Urinary bladder (tissue), 4 donors: ENCODE results near the gene PVR. TPM values are rescaled to one million over a fixed set of nuclear protein-coding genes. Genes with fewer than 3 reads are reported as not detected.
A peak's percentile ranks its signal among the peaks of the same experiment; 100 is the strongest.

ENCODE experiments used
- DNase-seq: peaks from one replicate; pipeline ENCODE4 v3.0.0-alpha.2; 2015; ENCODE audit errors: extremely low spot score
- H3K27ac ChIP-seq: one replicate; pipeline ENCODE4 v1.5.1; 2013; ENCODE audit warnings: low read depth, mild to moderate bottlenecking, moderate library complexity
- H3K36me3 ChIP-seq: one replicate; pipeline ENCODE4 v1.6.1; 2013; ENCODE audit warnings: mild to moderate bottlenecking, moderate library complexity; ENCODE audit not compliant: insufficient read depth
- H3K4me1 ChIP-seq: one replicate; pipeline ENCODE4 v1.6.1; 2013; ENCODE audit warnings: mild to moderate bottlenecking, moderate library complexity; ENCODE audit not compliant: insufficient read depth
- H3K4me3 ChIP-seq: one replicate; pipeline ENCODE4 v1.5.1; 2013; ENCODE audit warnings: low read depth, low read length
- WGBS: extraction: QIAGEN DNeasy Blood & Tissue Kit; methylation state at CpG from one replicate; pipeline ENCODE4 v1.1.7; 2013; 5-methylcytosine and 5-hydroxymethylcytosine counted together
- polyA plus RNA-seq: library from polyadenylated mRNA; stranded (reverse); fragments of 200-250 nt; gene quantifications from one replicate; pipeline ENCODE4 v1.2.3, GENCODE V29; 2013
- total RNA-seq: library from RNA; depleted of rRNA; stranded (reverse); fragments of >200 nt; gene quantifications from one replicate; pipeline ENCODE4 v1.2.3, GENCODE V29; 2014
- donor health status: healthy with polysubstance abuse.
- donor health status: healthy.

The PVR gene
- total and polyA plus RNA-seq, 2 donors, result 19.3 to 21.3 TPM

DNA sequence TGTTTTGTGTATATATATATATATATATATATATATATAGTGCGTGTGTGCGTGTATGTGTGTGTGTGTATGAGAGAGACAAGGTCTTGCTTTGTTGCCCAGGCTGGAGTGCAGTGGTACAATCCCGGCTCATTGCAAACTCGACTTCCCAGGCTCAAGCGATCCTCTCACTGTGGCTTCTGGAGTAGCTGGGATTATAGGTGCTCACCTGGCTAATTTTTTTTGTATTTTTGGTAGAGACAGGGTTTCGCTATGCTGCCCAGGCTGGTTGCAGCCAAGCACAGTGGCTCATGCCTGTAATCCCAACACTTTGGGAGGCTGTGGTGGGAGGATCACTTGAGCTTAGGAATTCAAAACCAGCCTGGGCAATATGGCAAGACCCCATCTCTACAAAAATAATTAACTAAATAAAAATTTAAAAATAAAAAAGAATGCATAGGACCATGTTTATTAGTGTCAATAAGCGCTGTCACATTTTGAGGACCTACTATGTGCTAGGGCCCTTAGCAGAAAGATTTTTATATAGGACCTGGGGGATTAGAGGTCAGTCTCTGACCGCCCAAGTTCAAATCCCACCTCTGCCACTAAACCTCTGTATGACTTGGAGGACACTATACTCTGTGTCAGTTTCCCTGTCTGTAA lies 1.8 kb downstream of the PVR start:
- H3K36me3 ChIP-seq, result no peaks in the 10 kb centered on the region
- no peaks in the 10 kb centered on the region for H3K4me1 ChIP-seq
- no peak overlapping the region for H3K4me3 ChIP-seq
- no peak overlapping the region for H3K27ac ChIP-seq
- no peak for DNase-seq
- 85% methylated on average over 8 of the region's 8 CpGs for WGBS

DNA sequence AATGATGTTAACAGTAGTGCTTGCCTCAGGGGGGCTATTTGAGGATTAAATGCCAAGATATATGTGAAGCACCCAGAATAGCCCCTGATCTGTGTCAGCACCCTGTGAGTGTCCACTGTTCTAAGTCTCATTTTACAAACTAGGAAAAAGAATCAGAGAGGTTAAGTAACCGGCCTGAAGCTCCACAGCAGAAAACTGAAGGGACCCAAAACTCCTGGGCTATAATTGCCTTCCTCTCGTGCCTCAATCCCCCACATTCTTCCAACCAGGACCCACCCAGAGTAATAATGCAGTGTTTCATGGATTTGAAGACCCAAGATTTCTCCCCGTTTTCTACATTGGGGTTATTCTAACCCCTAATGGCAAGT lies 2.3 kb downstream of the PVR start:
- no peak overlapping the region for H3K27ac ChIP-seq
- DNase-seq, result no peak
- whole genome bisulfite sequencing, result 97% methylated on average over 3 of the region's 3 CpGs
- H3K36me3 ChIP-seq, result no peaks in the 10 kb centered on the region
- no peak overlapping the region for H3K4me3 ChIP-seq
- H3K4me1 ChIP-seq, result no peaks in the 10 kb centered on the region

DNA sequence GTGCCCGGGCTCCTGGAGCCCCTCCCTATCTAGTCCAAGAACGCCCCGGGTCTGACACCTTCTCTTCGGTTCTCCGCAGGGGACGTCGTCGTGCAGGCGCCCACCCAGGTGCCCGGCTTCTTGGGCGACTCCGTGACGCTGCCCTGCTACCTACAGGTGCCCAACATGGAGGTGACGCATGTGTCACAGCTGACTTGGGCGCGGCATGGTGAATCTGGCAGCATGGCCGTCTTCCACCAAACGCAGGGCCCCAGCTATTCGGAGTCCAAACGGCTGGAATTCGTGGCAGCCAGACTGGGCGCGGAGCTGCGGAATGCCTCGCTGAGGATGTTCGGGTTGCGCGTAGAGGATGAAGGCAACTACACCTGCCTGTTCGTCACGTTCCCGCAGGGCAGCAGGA lies 3.4 kb downstream of the PVR start:
- H3K27ac ChIP-seq, result no peak overlapping the region
- no peaks in the 10 kb centered on the region for H3K36me3 ChIP-seq
- 68% methylated on average over 31 of the region's 31 CpGs for WGBS
- no peak for DNase-seq
- no peak overlapping the region for H3K4me3 ChIP-seq
- no peaks in the 10 kb centered on the region for H3K4me1 ChIP-seq

DNA sequence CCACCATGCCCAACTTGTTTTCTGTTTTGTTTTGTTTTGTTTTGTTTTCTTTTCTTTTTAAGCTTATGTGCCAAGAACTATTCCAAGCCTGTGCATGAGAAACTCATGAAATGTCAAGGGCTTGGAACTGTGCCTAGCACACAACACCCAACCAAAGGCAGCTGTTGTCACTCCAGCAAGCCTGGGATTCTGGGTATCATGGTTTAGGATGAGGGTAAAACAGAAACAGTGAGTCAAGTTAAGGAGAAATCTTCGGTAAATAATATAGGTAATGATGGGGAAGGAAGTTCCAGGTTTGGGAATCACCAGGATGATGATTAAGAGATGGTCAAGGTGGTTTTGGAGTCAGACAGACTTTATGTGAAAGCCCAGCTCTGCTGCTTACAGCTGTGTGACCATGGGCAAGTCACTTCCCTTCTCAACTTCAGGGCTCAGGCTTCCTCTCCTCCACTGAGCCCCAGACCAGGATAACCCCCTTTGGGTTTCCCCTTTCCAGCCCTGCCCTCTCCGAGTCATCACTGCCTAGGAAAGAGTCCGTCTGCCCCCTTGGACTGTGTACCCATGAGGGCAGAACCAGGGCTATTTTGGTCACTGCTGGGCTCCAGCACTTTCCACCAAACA lies 5.0 kb downstream of the PVR start:
- 69% methylated on average over 3 of the region's 3 CpGs for WGBS

DNA sequence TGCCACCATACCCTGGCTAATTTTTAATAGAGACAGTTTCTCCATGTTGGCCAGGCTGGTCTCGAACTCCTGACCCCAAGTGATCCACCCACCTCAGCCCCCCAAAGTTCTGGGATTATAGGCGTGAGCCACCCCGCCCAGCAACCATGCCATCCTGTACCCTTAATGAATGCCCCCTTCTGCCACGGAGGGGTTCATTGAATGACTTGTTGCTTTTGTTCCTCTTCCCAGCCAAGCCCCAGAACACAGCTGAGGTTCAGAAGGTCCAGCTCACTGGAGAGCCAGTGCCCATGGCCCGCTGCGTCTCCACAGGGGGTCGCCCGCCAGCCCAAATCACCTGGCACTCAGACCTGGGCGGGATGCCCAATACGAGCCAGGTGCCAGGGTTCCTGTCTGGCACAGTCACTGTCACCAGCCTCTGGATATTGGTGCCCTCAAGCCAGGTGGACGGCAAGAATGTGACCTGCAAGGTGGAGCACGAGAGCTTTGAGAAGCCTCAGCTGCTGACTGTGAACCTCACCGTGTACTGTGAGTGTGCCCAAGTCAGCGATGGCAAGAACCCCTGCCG lies 6.0 kb downstream of the PVR start:
- WGBS, result 95% methylated on average over 15 of the region's 15 CpGs
- Histone ChIP-seq H3K4me3 (no peak overlapping the region), H3K36me3 (no peaks in the 10 kb centered on the region), H3K27ac (no peak overlapping the region), H3K4me1 (no peaks in the 10 kb centered on the region)
- no peak for DNase-seq

More for the DNA sequence above, 5.0 kb downstream of the PVR start:
- H3K4me1 ChIP-seq, result no peaks in the 10 kb centered on the region
- no peak overlapping the region for H3K4me3 ChIP-seq
- no peak for DNase-seq
- H3K27ac ChIP-seq, result no peak overlapping the region
- no peaks in the 10 kb centered on the region for H3K36me3 ChIP-seq

DNA sequence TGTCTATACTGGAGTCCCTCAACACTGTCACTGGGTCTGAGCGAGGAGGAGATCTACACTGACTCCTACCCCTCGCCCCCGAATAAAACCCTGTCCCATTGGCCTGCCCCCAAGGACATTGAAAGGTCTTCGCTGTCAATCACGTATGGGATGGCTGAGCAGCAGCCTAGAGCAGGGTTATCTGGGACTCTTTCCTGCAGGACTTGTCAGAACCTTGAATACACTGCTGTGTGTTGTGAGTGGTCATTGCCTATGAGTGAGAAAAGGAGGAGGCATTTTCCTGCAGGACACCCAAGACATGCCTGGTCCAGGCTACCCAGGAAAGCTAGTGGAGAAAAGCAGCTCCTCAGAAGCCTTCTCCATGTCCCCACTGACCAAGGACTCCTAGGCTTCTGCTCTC lies 9.6 kb downstream of the PVR start:
- 96% methylated on average over 5 of the region's 5 CpGs for WGBS
- Histone ChIP-seq H3K4me1 (no peaks in the 10 kb centered on the region), H3K27ac (no peak overlapping the region), H3K36me3 (no peaks in the 10 kb centered on the region), H3K4me3 (no peak overlapping the region)
- DNase-seq, result no peak

DNA sequence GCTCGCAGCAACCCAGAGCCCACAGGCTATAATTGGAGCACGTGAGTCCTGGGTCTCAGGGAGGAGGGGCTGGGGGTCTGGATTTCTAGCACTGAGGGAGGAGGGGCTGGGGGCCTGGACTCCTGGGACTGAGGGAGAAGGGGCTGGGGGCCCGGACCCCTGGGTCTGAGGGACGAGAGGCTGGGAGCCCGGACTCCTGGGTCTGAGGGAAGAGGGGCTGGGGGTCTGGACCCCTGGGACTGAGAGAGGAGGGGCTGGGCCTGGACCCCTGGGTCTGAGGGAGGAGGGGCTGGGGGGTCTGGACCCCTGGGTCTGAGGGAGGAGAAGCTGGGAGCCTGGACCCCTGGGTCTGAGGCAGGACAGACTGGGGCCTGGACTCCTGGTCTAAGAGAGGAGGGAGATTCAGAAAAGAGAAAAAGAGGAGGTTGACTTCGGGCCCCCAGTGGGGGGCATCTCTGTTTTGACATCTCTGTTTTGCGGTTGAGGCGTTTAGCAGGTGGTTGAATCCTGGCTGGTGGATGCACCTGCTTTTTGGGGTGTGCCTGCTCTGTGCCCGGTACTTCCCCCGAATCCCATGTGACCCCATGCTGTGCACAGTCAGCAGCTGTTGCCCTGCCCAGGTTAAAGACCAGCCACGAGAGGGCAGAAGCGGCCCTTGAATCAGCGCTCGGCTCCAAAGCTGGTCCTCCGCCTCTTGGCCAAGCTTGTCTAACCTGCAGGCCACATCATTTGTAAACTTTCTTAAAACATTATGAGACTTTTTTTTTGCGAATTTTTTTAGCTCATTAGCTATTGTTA lies 10.5 kb downstream of the PVR start:
- H3K4me3 ChIP-seq, result no peak overlapping the region
- DNase-seq, result no peak
- no peaks in the 10 kb centered on the region for H3K36me3 ChIP-seq
- no peaks in the 10 kb centered on the region for H3K4me1 ChIP-seq
- WGBS, result 60% methylated on average over 16 of the region's 16 CpGs
- no peak overlapping the region for H3K27ac ChIP-seq

DNA sequence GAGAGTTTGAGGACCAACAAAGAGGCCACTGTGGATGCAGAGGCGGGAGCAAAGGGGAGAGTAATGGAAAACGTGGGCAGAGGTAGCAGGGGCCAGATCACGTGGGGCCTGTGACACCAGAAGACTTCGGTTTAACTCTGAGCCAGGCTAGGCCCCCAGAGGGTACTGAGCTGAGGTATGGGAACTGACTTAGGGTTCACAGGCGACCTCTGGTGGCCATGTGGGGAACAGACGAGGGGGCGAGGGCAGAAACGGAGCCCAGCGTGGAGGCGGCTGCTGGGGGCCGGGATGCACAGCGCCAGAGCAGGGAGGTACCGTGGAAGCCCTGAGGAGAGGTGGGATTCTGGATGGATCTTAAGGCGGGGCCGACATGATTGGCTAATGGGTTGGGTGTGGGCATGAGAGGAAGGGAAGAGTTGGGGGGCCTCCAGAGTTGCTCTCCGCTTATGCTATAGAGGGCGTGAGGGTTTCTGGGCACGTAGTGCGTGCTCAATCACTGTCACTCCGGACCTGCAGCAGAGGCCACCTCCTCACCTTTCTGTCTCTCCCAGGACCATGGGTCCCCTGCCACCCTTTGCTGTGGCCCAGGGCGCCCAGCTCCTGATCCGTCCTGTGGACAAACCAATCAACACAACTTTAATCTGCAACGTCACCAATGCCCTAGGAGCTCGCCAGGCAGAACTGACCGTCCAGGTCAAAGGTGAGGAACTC lies 13.7 kb downstream of the PVR start:
- 42% methylated on average over 25 of the region's 25 CpGs for WGBS
- Histone ChIP-seq H3K4me3 (no peak overlapping the region), H3K4me1 (no peaks in the 10 kb centered on the region), H3K36me3 (no peaks in the 10 kb centered on the region), H3K27ac (no peak overlapping the region)
- DNase-seq, result peak; percentile 14

DNA sequence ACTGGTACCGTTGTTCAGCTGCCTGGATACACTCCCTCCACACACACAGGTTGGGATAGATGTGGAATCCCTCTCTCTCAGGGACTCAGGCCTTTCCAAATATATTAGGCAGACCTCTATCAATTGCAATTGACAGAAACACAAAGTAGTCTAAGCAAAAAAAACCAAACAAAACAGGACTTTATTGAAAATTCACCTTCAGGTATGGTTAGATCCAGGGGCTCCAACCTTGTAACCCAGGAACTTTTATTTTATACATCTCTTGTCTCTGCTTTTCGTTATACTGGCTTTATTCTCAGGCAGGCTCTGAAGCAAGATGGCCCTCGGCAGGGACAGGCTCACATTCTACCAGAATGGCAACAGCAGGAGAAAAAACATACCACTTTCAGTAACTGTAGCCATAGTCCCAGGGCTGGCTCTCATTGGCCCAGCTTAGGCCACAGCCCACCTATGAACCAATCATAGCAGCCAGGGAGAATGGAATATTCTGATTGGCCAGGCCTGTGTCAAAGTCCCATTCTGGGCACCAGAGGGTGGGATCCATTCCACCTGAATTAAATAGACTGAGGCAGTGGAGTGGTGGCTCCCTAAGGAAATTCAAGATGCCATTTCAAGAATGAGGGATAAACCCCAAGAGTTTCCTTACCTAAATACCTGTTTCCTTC lies 14.5 kb downstream of the PVR start:
- WGBS, result 92% methylated on average over 3 of the region's 3 CpGs
- no peak overlapping the region for H3K4me3 ChIP-seq
- H3K36me3 ChIP-seq, result no peaks in the 10 kb centered on the region
- no peak for DNase-seq
- H3K4me1 ChIP-seq, result no peaks in the 10 kb centered on the region
- no peak overlapping the region for H3K27ac ChIP-seq

DNA sequence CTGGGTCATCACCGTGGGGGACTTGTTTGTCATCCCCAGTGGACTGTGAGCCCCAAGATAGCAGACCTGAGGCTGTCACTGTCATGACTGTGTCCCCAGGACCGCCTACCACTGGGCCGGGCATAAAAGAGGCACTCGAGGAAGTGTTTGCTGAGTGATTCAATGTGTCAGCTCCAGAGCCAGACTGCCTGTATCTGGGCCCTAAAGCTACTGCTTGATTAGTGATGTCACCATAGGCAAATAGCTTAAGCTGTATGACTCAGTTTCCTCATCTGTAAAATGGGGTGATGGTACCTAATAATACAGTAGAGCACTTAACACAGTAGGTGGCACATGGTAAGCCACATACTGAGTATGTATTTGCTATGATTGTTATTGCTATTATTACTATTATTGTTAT lies 16.4 kb downstream of the PVR start:
- H3K4me3 ChIP-seq, result no peak overlapping the region
- WGBS, result 94% methylated on average over 4 of the region's 4 CpGs
- no peak for DNase-seq
- no peaks in the 10 kb centered on the region for H3K36me3 ChIP-seq
- no peaks in the 10 kb centered on the region for H3K4me1 ChIP-seq
- no peak overlapping the region for H3K27ac ChIP-seq

DNA sequence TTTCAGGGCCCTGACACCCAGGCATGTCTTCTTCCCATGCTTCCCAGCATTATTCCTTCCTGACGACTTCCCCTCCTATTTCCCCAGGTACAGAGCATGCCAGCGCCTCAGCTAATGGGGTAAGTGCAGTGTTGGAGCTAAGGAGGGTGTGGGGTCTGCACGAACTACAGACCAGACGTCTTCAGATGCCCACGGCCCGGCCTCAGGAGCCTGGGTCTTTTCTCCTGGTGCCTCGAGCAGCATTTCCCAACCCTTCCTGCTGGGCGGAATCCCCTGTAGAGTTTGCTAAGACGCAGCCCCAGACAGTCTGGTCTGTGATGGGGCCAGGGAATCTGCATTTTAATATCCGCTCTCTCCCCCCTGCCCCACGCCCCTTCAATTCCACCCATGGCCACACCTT lies 17.5 kb downstream of the PVR start:
- no peak overlapping the region for H3K4me3 ChIP-seq
- 89% methylated on average over 11 of the region's 11 CpGs for WGBS

DNA sequence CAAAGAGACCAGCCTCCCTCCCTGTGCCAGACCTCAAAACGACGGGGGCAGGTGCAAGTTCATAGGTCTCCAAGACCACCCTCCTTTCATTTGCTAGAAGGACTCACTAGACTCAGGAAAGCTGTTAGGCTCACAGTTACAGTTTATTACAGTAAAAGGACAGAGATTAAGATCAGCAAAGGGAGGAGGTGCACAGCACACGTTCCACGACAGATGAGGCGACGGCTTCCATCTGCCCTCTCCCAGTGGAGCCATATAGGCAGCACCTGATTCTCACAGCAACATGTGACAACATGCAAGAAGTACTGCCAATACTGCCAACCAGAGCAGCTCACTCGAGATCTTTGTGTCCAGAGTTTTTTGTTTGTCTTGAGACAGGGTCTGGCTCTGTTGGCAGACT lies 18.2 kb downstream of the PVR start:
- DNase-seq, result no peak
- Histone ChIP-seq H3K4me1 (no peaks in the 10 kb centered on the region), H3K36me3 (no peaks in the 10 kb centered on the region), H3K27ac (no peak overlapping the region), H3K4me3 (no peak overlapping the region)
- 61% methylated on average over 7 of the region's 7 CpGs for WGBS

More for the DNA sequence above, 17.5 kb downstream of the PVR start:
- DNase-seq, result no peak
- Histone ChIP-seq H3K27ac (no peak overlapping the region), H3K4me1 (no peaks in the 10 kb centered on the region), H3K36me3 (no peaks in the 10 kb centered on the region)
